Vagina (tissue), 2 donors: Measurements from ENCODE around the gene ID3. TPM values are rescaled to one million over a fixed set of nuclear protein-coding genes. Genes with fewer than 3 reads are reported as not detected.
"Not testable (repeated sequence)": the region's sequence is repeated elsewhere in the genome, so short reads cannot be mapped to it uniquely, and the experiment has no call there.

Source experiments
- DNase-seq, 2 donors: peaks; one replicate each; pipeline ENCODE4 v3.0.0-alpha.2; 2017; ENCODE audit errors: extremely low spot score in 2 of 2
- H3K27ac ChIP-seq: fragments of 200-600 bp; sonication (generic); one replicate; pipeline ENCODE4 v1.5.1; 2019
- H3K27me3 ChIP-seq: fragments of 200-600 bp; sonication (generic); one replicate; pipeline ENCODE4 v1.5.1; 2019
- H3K36me3 ChIP-seq, 2 donors: fragments of 200-600 bp; sonication (generic); one replicate each; pipeline ENCODE4 v1.5.1; 2017 to 2019
- H3K4me1 ChIP-seq: fragments of 200-600 bp; sonication (generic); one replicate; pipeline ENCODE4 v1.5.1; 2019
- H3K4me3 ChIP-seq, 2 donors: fragments of 200-600 bp; sonication (generic); 1 replicate in 1 of 2; 2 replicates in 1 of 2; pipeline ENCODE4 v1.5.1; 2016 to 2019
- H3K9me3 ChIP-seq: fragments of 200-600 bp; sonication (generic); one replicate; pipeline ENCODE4 v1.5.1; 2019
- POLR2A ChIP-seq, 2 donors: fragments of 450-650 bp; IDR thresholded peaks; one replicate each; pipeline ENCODE4 v1.6.1; 2017; ENCODE audit warnings: antibody characterized with exemption in 2 of 2, mild to moderate bottlenecking in 2 of 2, moderate library complexity in 2 of 2
- POLR2AphosphoS5 ChIP-seq, 2 donors: sonication (generic); formaldehyde crosslinking; IDR thresholded peaks; one replicate each; pipeline ENCODE4 v1.9.0; 2017; ENCODE audit warnings: antibody characterized with exemption in 2 of 2, mild to moderate bottlenecking in 2 of 2, low read depth in 1 of 2; ENCODE audit not compliant: insufficient read depth in 1 of 2
- intact Hi-C: fragments of 100-400 bp; cut with DNase I; formaldehyde crosslinking; loops from one replicate; pipeline ENCODE4 v1.15.1; 2023
- total RNA-seq: library from RNA; depleted of rRNA; stranded (reverse); fragments of >200 nt; gene quantifications from one replicate; pipeline ENCODE4 v1.2.3, GENCODE V29; 2016
- TF ChIP-seq, protein P1 (sequence below), 3 experiments: fragments of 450-650 bp in 2 of 3; fragments of 200-600 bp in 1 of 3; sonication (generic) in 1 of 3; IDR thresholded peaks; one replicate each; pipeline ENCODE4 v1.5.1; 2017 to 2019; ENCODE audit warnings: antibody characterized with exemption in 3 of 3, mild to moderate bottlenecking in 2 of 3, moderate library complexity in 2 of 3

ID3 gene
- total RNA-seq, 1 donor from 2014 or later: 358 TPM

DNA sequence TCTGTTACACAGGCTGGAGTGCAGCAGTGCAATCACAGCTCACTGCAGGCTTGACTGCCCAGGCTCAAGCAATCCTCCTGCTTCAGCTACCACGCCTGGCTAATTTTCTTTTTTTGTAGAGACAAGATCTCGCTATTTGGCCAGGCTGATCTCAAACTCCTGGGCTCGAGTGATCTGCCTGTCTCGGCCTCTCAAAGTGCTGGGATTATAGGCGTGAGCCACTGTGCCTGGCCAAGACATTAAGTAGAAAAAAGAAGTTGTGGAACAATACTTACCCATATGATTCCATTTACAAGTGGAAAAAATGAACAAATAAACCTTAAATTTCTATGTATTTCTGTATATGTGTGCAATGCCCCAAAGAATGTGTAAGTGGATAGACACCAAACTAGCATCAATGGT lies 30.3 kb upstream of the ID3 start:
- Histone ChIP-seq H3K36me3 (no peaks in the 10 kb centered on the region), H3K4me3 (no peak overlapping the region), H3K9me3 (no peaks in the 10 kb centered on the region), H3K27me3 (no peaks in the 10 kb centered on the region), H3K27ac (no peak overlapping the region), H3K4me1 (peaks cover 27% of the 10 kb centered on the region)
- DNase-seq: no peak
- intact Hi-C loops: no loop called here
- no peak for TF ChIP-seq POLR2A (IDR thresholded peaks at IDR 0.05)
- TF ChIP-seq POLR2AphosphoS5 (IDR thresholded peaks at IDR 0.05; ENCODE audit: insufficient read depth in 1 of 2, low read depth in 1 of 2): no peak
- TF ChIP-seq, protein P1, sequence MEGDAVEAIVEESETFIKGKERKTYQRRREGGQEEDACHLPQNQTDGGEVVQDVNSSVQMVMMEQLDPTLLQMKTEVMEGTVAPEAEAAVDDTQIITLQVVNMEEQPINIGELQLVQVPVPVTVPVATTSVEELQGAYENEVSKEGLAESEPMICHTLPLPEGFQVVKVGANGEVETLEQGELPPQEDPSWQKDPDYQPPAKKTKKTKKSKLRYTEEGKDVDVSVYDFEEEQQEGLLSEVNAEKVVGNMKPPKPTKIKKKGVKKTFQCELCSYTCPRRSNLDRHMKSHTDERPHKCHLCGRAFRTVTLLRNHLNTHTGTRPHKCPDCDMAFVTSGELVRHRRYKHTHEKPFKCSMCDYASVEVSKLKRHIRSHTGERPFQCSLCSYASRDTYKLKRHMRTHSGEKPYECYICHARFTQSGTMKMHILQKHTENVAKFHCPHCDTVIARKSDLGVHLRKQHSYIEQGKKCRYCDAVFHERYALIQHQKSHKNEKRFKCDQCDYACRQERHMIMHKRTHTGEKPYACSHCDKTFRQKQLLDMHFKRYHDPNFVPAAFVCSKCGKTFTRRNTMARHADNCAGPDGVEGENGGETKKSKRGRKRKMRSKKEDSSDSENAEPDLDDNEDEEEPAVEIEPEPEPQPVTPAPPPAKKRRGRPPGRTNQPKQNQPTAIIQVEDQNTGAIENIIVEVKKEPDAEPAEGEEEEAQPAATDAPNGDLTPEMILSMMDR (IDR thresholded peaks at IDR 0.05): no peak

DNA sequence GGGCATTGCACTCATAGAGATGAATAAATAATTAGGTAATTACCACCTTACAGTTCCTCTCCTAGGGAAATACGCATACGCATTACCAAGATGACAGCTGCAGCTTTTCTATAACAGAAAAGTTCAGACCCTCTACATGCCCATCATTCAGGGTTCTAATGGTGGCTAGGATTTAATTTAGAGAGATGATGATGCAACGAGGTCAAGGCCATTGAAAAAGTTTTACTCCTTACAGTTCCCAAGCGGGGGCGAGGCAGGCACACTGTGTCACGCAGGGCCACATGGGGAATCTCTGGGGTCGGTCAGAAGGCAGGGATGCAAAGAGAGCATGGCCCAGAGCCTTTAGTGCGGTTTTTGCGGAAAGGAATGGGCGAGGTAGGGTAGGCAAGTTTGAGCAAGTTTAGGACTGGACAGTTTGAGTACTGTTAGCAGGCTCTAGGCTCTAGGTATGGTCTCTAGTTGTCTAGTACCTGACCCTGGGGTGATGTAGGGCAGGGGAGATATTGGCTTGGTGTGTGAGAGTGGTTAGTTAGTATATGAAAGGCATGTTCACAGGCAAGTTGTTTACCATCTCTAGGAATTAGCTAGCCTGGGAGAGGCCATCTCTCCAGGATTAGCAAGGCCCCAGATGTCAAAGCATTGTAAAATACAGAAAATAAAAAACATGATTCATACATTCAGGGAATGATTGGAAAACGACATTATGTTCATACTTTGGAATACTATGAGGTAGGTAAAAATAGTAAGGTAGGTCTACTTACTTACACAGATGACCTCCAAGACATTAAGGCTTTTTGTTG lies 29.6 kb upstream of the ID3 start:
- Histone ChIP-seq H3K36me3 (no peaks in the 10 kb centered on the region), H3K9me3 (no peaks in the 10 kb centered on the region), H3K4me3 (no peak overlapping the region), H3K27me3 (no peaks in the 10 kb centered on the region), H3K27ac (no peak overlapping the region), H3K4me1 (peaks cover 25% of the 10 kb centered on the region)
- DNase-seq: no peak
- intact Hi-C loops: no loop called here
- TF ChIP-seq POLR2A (IDR thresholded peaks at IDR 0.05) (no peak), POLR2AphosphoS5 (IDR thresholded peaks at IDR 0.05; ENCODE audit: insufficient read depth in 1 of 2, low read depth in 1 of 2) (no peak)
- TF ChIP-seq, protein P1 (IDR thresholded peaks at IDR 0.05): no peak

DNA sequence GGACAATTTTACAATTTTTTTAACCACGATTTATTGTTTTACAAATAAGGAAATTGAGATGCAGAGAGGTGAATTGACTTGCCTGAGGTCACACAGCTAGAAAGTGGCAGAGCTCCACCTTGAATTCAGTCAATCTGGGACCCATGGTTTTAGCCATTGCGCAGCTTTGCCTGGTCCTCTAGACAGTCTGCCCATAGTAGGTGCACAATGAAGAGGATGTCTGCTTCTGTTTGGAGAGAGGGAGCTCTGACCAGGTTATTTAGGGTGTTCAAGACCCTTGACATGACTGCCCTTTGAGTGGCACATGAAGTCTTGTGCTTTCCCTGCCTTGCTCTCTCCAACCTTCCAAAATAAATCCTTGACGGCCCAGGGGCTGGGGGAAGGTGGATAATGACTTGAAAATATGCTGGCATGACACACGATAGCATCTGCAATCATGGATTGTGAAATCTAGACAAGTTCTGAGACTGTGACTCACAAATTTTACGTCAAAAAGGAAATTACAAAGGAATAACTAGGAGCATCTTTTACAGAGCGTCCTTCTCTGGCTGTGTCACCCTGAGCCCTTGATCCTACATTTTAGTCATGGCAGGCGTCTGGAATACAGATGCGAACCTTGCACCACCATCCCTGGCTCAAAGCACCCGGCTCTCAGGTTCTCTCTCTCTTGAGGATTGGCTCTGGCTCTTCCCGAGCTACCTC lies 26.2 kb upstream of the ID3 start:
- peak overlapping the region; percentile 2 for H3K27ac ChIP-seq
- intact Hi-C loops: no loop called here
- no peaks in the 10 kb centered on the region for H3K4me1 ChIP-seq
- no peaks in the 10 kb centered on the region for H3K27me3 ChIP-seq
- TF ChIP-seq POLR2A (IDR thresholded peaks at IDR 0.05) (no peak), POLR2AphosphoS5 (IDR thresholded peaks at IDR 0.05; ENCODE audit: insufficient read depth in 1 of 2, low read depth in 1 of 2) (peak in 1 of 2 donors; percentile 73)
- TF ChIP-seq, protein P1 (IDR thresholded peaks at IDR 0.05): no peak
- no peak overlapping the region for H3K4me3 ChIP-seq
- H3K36me3 ChIP-seq: no peaks in the 10 kb centered on the region
- no peaks in the 10 kb centered on the region for H3K9me3 ChIP-seq
- peak in 1 of 2 donors; percentile 92 for DNase-seq

DNA sequence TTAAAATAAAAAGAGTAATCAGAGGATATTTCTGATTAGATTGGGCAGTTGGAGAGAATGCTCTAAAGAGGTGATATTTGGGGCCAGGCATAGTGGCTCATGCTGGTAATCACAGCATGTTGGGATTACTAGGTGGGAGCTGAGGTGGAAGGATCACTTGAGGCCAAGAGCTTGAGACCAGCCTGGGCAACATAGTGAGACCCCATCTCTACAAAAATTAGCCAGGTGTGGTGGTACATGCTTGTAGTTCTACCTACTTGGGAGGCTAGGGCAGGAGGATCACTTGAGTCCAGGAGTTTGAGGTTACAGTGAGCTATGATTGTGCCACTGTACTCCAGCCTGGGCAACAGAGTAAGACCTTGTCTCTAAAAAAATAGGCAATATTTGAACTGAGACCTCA lies 24.4 kb upstream of the ID3 start:
- H3K9me3 ChIP-seq, intact Hi-C loops, H3K36me3 ChIP-seq, H3K27me3 ChIP-seq, H3K4me1 ChIP-seq, H3K27ac ChIP-seq, DNase-seq, H3K4me3 ChIP-seq: not testable (repeated sequence)

DNA sequence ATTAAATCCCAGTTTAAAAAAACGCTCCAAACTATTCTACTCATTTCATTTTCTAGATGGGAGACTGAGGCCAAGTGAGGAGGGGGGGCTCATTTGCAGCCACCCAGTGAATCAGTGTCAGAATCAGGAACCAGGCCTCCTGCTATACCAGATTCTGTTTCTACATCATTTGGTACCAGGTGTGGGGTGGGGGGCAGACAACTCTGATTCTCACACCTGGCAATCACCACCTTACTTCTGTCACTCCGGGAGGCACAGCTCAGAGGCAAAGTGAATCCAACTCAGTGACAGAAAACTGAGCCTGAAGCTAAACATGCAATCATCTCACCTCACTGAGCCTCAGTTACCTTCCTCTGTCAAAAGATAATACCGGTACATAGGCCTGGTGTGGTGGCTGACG lies 23.5 kb upstream of the ID3 start:
- Histone ChIP-seq H3K36me3 (no peaks in the 10 kb centered on the region), H3K27ac (no peak overlapping the region), H3K4me1 (peaks cover 10% of the 10 kb centered on the region), H3K27me3 (no peaks in the 10 kb centered on the region), H3K9me3 (no peaks in the 10 kb centered on the region), H3K4me3 (no peak overlapping the region)
- intact Hi-C loops: no loop called here
- no peak for DNase-seq
- TF ChIP-seq POLR2AphosphoS5 (IDR thresholded peaks at IDR 0.05; ENCODE audit: insufficient read depth in 1 of 2, low read depth in 1 of 2) (no peak), POLR2A (IDR thresholded peaks at IDR 0.05) (no peak)
- TF ChIP-seq, protein P1 (IDR thresholded peaks at IDR 0.05): no peak
